ENCODE data around the gene VEZT.

Gene VEZT

GRCh38 chr12:95277139-95277538 is 59.5 kb downstream of the VEZT start:
- no peak for TF ChIP-seq CTCF (IDR thresholded peaks at IDR 0.05)

GRCh38 chr12:95279856-95280255 is 62.2 kb downstream of the VEZT start:
- TF ChIP-seq CTCF (IDR thresholded peaks at IDR 0.05) = no peak

GRCh38 chr12:95282266-95282665 is 64.7 kb downstream of the VEZT start:
- TF ChIP-seq CTCF (IDR thresholded peaks at IDR 0.05) = no peak

GRCh38 chr12:95283371-95283770 is 65.8 kb downstream of the VEZT start:
- TF ChIP-seq CTCF (IDR thresholded peaks at IDR 0.05) = no peak

GRCh38 chr12:95286713-95287112 is 69.1 kb downstream of the VEZT start:
- TF ChIP-seq CTCF (IDR thresholded peaks at IDR 0.05) = no peak

- no peak for TF ChIP-seq CTCF (IDR thresholded peaks at IDR 0.05)
Observed at GRCh38 chr12:95291501-95291900, 73.9 kb downstream of the VEZT start.

GRCh38 chr12:95298916-95299315 is 81.3 kb downstream of the VEZT start:
- TF ChIP-seq CTCF (IDR thresholded peaks at IDR 0.05) = no peak

- no peak for TF ChIP-seq CTCF (IDR thresholded peaks at IDR 0.05)
Observed at GRCh38 chr12:95300286-95300685, 82.7 kb downstream of the VEZT start.

Measured in LNCAP (cell line).